ENCODE results near the gene FURIN.
"Not testable (repeated sequence)": the region's sequence is repeated elsewhere in the genome, so short reads cannot be mapped to it uniquely, and the experiment has no call there.

Gene FURIN

GRCh38 chr15:90873488-90873997, 5.2 kb downstream of the FURIN start:
- no peaks in the 10 kb centered on the region for H3K27me3 ChIP-seq (ENCODE audit: control insufficient read depth, insufficient read depth, low read length)
- peak overlapping the region; percentile 47 for H3K9ac ChIP-seq (ENCODE audit: low read depth, low read length)
- no peaks in the 10 kb centered on the region for H3K9me3 ChIP-seq (ENCODE audit: control insufficient read depth, insufficient read depth, low read length)
- H3K36me3 ChIP-seq (ENCODE audit: control insufficient read depth, insufficient read depth, low read length), result peaks cover 24% of the 10 kb centered on the region
- no peak overlapping the region for H3K4me3 ChIP-seq (ENCODE audit: low read depth, low read length)
- H3K4me1 ChIP-seq (ENCODE audit: control insufficient read depth, insufficient read depth, low read length), result peaks cover 35% of the 10 kb centered on the region

DNA sequence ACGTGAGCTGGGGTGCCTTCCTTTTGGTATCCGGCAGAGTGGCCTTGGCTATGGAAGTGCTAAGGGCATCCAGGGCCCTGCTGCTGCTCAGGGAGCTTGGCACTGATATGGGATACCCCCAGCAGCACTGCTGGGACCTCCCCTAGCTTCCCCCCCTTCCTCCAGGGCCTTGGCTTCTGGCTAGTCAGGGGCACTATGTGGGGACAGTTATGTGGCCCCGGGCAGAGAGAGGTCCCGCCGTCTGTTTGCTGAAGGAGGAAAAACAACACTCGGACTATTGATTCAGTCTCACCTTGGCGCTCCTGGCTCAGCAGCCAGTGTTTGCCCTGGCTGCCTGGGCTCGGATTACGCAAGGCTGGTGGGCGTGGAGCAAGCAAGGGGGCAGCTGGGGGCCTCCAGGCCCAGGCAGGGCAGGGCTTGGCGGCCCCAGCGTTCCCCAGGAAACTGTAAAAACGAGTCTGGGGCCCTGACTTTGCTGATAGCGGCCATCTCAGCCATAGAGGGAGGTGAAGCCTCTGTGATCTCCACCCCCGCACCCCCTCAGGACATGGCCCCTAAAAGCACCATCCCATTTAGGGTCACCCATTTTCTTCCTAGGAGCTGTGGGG, 5.7 kb downstream of the FURIN start:
- Histone ChIP-seq H3K9me3 (ENCODE audit: control insufficient read depth, insufficient read depth, low read length) (no peaks in the 10 kb centered on the region), H3K4me3 (ENCODE audit: low read depth, low read length) (no peak overlapping the region), H3K9ac (ENCODE audit: low read depth, low read length) (peak overlapping the region; percentile 47), H3K36me3 (ENCODE audit: control insufficient read depth, insufficient read depth, low read length) (peaks cover 30% of the 10 kb centered on the region), H3K4me1 (ENCODE audit: control insufficient read depth, insufficient read depth, low read length) (peaks cover 30% of the 10 kb centered on the region), H3K27me3 (ENCODE audit: control insufficient read depth, insufficient read depth, low read length) (no peaks in the 10 kb centered on the region)

- H3K4me3 ChIP-seq (ENCODE audit: low read depth, low read length); H3K27me3 ChIP-seq (ENCODE audit: control insufficient read depth, insufficient read depth, low read length); H3K9me3 ChIP-seq (ENCODE audit: control insufficient read depth, insufficient read depth, low read length); H3K9ac ChIP-seq (ENCODE audit: low read depth, low read length): not testable (repeated sequence)
- H3K36me3 ChIP-seq (ENCODE audit: control insufficient read depth, insufficient read depth, low read length), result peaks cover 37% of the 10 kb centered on the region
- H3K4me1 ChIP-seq (ENCODE audit: control insufficient read depth, insufficient read depth, low read length), result peaks cover 23% of the 10 kb centered on the region
Observed at GRCh38 chr15:90874986-90875385, 6.6 kb downstream of the FURIN start.

- Histone ChIP-seq H3K27me3 (ENCODE audit: control insufficient read depth, insufficient read depth, low read length) (no peaks in the 10 kb centered on the region), H3K9me3 (ENCODE audit: control insufficient read depth, insufficient read depth, low read length) (no peaks in the 10 kb centered on the region), H3K4me3 (ENCODE audit: low read depth, low read length) (no peak overlapping the region), H3K4me1 (ENCODE audit: control insufficient read depth, insufficient read depth, low read length) (peaks cover 17% of the 10 kb centered on the region), H3K36me3 (ENCODE audit: control insufficient read depth, insufficient read depth, low read length) (peaks cover 43% of the 10 kb centered on the region), H3K9ac (ENCODE audit: low read depth, low read length) (no peak overlapping the region)
Observed at GRCh38 chr15:90875549-90875981, 7.2 kb downstream of the FURIN start.

- Histone ChIP-seq H3K9me3 (ENCODE audit: control insufficient read depth, insufficient read depth, low read length) (no peaks in the 10 kb centered on the region), H3K27me3 (ENCODE audit: control insufficient read depth, insufficient read depth, low read length) (no peaks in the 10 kb centered on the region), H3K4me1 (ENCODE audit: control insufficient read depth, insufficient read depth, low read length) (peaks cover 16% of the 10 kb centered on the region), H3K9ac (ENCODE audit: low read depth, low read length) (no peak overlapping the region), H3K36me3 (ENCODE audit: control insufficient read depth, insufficient read depth, low read length) (peaks cover 48% of the 10 kb centered on the region), H3K4me3 (ENCODE audit: low read depth, low read length) (no peak overlapping the region)
Observed at GRCh38 chr15:90876046-90876445, 7.7 kb downstream of the FURIN start.

DNA sequence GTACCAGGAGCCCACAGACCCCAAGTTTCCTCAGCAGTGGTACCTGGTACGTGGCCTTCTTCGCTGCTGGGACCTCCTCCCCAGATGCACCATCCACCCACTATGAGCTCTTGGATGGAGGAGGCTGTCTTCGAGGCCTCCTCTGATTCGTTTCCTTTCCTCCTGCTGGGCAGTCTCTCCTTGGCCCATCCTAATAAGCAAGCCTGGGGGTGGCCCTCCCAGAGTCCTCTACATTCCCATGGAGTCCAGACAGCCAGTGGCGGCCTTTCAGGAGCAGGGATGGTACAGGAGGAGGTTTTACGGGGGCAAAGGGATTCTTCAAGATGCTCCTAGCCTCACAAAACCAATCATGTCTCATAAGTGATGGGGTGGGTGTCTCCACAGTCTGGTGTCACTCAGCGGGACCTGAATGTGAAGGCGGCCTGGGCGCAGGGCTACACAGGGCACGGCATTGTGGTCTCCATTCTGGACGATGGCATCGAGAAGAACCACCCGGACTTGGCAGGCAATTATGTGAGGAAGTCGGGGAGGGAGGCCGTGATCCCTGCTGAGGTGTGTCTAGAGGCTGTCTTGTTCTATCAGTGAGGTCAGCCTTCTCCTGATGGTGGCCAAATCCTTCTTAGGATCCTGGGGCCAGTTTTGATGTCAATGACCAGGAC, 8.3 kb downstream of the FURIN start:
- Histone ChIP-seq H3K36me3 (ENCODE audit: control insufficient read depth, insufficient read depth, low read length) (peaks cover 53% of the 10 kb centered on the region), H3K27me3 (ENCODE audit: control insufficient read depth, insufficient read depth, low read length) (no peaks in the 10 kb centered on the region), H3K4me1 (ENCODE audit: control insufficient read depth, insufficient read depth, low read length) (peaks cover 16% of the 10 kb centered on the region), H3K9me3 (ENCODE audit: control insufficient read depth, insufficient read depth, low read length) (no peaks in the 10 kb centered on the region), H3K9ac (ENCODE audit: low read depth, low read length) (no peak overlapping the region), H3K4me3 (ENCODE audit: low read depth, low read length) (no peak overlapping the region)

DNA sequence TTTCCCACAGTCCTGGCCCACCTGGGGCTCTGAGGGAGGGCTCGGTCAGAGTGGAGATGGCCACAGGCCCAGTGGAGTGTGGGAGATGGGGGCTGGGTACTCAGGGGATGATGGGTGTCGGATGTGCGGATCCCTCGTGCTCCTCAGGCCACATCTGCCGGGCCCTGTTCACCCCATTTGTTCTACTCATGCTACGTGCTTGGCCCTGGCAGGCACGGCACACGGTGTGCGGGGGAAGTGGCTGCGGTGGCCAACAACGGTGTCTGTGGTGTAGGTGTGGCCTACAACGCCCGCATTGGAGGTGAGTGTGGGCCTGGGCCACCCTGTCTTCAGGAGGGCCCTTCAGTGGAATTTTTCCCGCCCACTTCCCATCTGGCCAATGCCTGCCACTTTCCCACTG, 8.9 kb downstream of the FURIN start:
- Histone ChIP-seq H3K27me3 (ENCODE audit: control insufficient read depth, insufficient read depth, low read length) (no peaks in the 10 kb centered on the region), H3K9ac (ENCODE audit: low read depth, low read length) (no peak overlapping the region), H3K36me3 (ENCODE audit: control insufficient read depth, insufficient read depth, low read length) (peaks cover 58% of the 10 kb centered on the region), H3K4me3 (ENCODE audit: low read depth, low read length) (no peak overlapping the region), H3K9me3 (ENCODE audit: control insufficient read depth, insufficient read depth, low read length) (no peaks in the 10 kb centered on the region), H3K4me1 (ENCODE audit: control insufficient read depth, insufficient read depth, low read length) (peaks cover 14% of the 10 kb centered on the region)

- H3K27me3 ChIP-seq (ENCODE audit: control insufficient read depth, insufficient read depth, low read length), result no peaks in the 10 kb centered on the region
- peaks cover 9% of the 10 kb centered on the region for H3K4me1 ChIP-seq (ENCODE audit: control insufficient read depth, insufficient read depth, low read length)
- no peak overlapping the region for H3K9ac ChIP-seq (ENCODE audit: low read depth, low read length)
- no peak overlapping the region for H3K4me3 ChIP-seq (ENCODE audit: low read depth, low read length)
- no peaks in the 10 kb centered on the region for H3K9me3 ChIP-seq (ENCODE audit: control insufficient read depth, insufficient read depth, low read length)
- H3K36me3 ChIP-seq (ENCODE audit: control insufficient read depth, insufficient read depth, low read length), result peaks cover 59% of the 10 kb centered on the region
Observed at GRCh38 chr15:90877996-90878395, 9.6 kb downstream of the FURIN start.

- Histone ChIP-seq H3K9ac (ENCODE audit: low read depth, low read length) (no peak overlapping the region), H3K36me3 (ENCODE audit: control insufficient read depth, insufficient read depth, low read length) (peaks cover 59% of the 10 kb centered on the region), H3K4me3 (ENCODE audit: low read depth, low read length) (no peak overlapping the region), H3K9me3 (ENCODE audit: control insufficient read depth, insufficient read depth, low read length) (no peaks in the 10 kb centered on the region), H3K4me1 (ENCODE audit: control insufficient read depth, insufficient read depth, low read length) (peaks cover 6% of the 10 kb centered on the region), H3K27me3 (ENCODE audit: control insufficient read depth, insufficient read depth, low read length) (no peaks in the 10 kb centered on the region)
Observed at GRCh38 chr15:90878660-90879059, 10.3 kb downstream of the FURIN start.

GRCh38 chr15:90879730-90880366, 11.5 kb downstream of the FURIN start:
- H3K9me3 ChIP-seq (ENCODE audit: control insufficient read depth, insufficient read depth, low read length), result no peaks in the 10 kb centered on the region
- peaks cover 2% of the 10 kb centered on the region for H3K4me1 ChIP-seq (ENCODE audit: control insufficient read depth, insufficient read depth, low read length)
- H3K4me3 ChIP-seq (ENCODE audit: low read depth, low read length), result no peak overlapping the region
- H3K9ac ChIP-seq (ENCODE audit: low read depth, low read length), result no peak overlapping the region
- peaks cover 59% of the 10 kb centered on the region for H3K36me3 ChIP-seq (ENCODE audit: control insufficient read depth, insufficient read depth, low read length)
- H3K27me3 ChIP-seq (ENCODE audit: control insufficient read depth, insufficient read depth, low read length), result no peaks in the 10 kb centered on the region

DNA sequence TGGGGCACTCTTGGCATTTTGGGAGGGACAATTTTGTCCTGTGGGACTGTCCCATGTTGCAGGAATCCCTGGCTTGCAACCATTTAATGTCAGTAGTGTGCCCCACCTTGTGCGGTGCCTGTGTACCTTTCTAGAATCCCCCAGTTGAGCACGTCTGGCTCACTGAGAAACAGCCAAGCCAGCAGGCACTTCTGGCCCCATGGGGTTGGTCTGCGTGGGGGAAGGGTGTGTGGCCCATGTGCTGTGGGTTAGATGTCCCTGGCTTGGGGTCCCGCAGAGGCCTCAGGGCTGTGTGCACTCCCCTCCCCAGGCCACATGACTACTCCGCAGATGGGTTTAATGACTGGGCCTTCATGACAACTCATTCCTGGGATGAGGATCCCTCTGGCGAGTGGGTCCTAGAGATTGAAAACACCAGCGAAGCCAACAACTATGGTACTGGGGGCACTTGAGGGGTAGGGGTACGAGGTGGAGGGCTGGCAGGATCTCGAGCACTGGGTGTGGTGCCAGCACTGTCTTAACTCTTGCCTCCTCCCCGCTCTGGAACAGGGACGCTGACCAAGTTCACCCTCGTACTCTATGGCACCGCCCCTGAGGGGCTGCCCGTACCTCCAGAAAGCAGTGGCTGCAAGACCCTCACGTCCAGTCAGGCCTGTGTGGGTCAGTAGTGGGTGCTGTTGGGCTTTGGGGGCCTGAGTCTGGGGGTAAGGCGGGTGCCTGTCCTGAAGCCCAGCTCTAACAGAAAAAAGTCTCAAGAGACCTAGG, 12.2 kb downstream of the FURIN start:
- no peaks in the 10 kb centered on the region for H3K27me3 ChIP-seq (ENCODE audit: control insufficient read depth, insufficient read depth, low read length)
- H3K9me3 ChIP-seq (ENCODE audit: control insufficient read depth, insufficient read depth, low read length), result no peaks in the 10 kb centered on the region
- peaks cover 2% of the 10 kb centered on the region for H3K4me1 ChIP-seq (ENCODE audit: control insufficient read depth, insufficient read depth, low read length)
- no peak overlapping the region for H3K9ac ChIP-seq (ENCODE audit: low read depth, low read length)
- H3K36me3 ChIP-seq (ENCODE audit: control insufficient read depth, insufficient read depth, low read length), result peaks cover 59% of the 10 kb centered on the region
- H3K4me3 ChIP-seq (ENCODE audit: low read depth, low read length), result no peak overlapping the region
